Epithelial cell of esophagus (primary cell): ENCODE results near the gene NEK6.

Experiments used
- DNase-seq: peaks from one replicate; pipeline ENCODE4 v3.0.0; 2010; ENCODE audit warnings: low read depth
- H3K4me3 ChIP-seq: 2 replicates; pipeline ENCODE4 v1.5.1; 2011; ENCODE audit warnings: mild to moderate bottlenecking, low read length, control low read depth
- TF ChIP-seq, protein P1 (sequence below): IDR thresholded peaks from 2 replicates; pipeline ENCODE4 v1.5.1; 2011; ENCODE audit warnings: low read depth, mild to moderate bottlenecking, low read length, control low read depth, inconsistent platforms; ENCODE audit not compliant: insufficient read depth; ENCODE audit errors: missing control alignments

NEK6 gene

GRCh38 chr9:124359855-124360678 is 102.3 kb downstream of the NEK6 start:
- H3K4me3 ChIP-seq = no peak overlapping the region
- no peak for DNase-seq
- TF ChIP-seq, protein P1, sequence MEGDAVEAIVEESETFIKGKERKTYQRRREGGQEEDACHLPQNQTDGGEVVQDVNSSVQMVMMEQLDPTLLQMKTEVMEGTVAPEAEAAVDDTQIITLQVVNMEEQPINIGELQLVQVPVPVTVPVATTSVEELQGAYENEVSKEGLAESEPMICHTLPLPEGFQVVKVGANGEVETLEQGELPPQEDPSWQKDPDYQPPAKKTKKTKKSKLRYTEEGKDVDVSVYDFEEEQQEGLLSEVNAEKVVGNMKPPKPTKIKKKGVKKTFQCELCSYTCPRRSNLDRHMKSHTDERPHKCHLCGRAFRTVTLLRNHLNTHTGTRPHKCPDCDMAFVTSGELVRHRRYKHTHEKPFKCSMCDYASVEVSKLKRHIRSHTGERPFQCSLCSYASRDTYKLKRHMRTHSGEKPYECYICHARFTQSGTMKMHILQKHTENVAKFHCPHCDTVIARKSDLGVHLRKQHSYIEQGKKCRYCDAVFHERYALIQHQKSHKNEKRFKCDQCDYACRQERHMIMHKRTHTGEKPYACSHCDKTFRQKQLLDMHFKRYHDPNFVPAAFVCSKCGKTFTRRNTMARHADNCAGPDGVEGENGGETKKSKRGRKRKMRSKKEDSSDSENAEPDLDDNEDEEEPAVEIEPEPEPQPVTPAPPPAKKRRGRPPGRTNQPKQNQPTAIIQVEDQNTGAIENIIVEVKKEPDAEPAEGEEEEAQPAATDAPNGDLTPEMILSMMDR = no peak

DNA sequence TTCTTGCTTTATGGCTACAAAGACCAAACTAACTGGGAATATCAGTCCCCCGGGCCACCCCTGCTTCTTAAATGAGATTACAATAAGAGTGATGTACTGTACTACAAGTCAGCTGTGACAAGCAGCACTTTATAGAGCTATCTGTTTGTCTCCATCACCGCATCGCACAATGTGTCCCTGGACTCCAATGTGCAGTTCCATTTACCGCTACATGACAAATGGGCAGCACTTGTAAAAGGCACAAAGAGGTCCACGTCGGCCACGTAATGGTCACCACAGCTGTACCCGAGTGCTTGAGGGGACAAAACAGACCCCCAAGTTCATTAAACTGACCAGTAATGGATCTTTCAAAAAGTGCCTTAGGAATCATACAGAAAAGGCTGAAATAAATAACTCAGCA is 103.4 kb downstream of the NEK6 start:
- no peak overlapping the region for H3K4me3 ChIP-seq
- no peak for DNase-seq
- TF ChIP-seq, protein P1 = no peak

DNA sequence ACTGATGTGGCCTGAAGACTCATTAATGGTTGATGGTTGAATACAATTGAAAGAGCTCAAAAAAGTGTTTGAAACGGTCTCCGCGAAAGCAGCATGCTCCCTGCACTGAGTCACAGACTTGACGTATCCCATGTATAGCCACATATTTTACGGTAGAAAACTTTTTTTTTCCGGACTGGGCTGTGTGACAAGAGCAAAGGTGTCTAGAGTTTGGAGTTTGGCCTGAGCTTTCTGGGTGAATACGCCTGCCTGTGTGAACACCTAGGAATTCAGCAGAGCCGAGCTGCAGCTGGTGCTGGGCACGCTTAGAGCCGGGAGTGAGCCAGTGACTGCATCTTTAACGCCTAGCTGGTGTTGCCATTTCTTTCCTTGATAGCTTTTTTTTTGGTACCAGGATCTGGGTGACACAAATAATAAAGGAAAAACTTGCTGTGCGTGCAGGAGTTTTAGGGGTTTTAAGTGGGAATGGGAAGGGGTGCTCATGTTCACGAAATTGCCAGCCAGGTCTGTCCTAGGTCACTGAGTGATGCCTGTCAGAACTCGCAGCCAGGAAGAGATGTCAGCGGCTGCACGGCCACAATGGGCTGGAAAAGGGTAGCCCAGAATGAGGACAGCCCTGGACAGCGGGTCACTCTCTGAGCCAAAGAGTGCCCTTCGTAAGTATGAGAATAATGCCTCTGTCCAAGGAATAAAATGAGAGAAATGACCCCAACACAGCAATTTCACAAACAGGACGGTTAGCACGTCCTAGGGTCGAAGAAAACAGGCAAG is 105.8 kb downstream of the NEK6 start:
- TF ChIP-seq, protein P1 = no peak
- DNase-seq = no peak
- H3K4me3 ChIP-seq = no peak overlapping the region

- DNase-seq = no peak
- no peak overlapping the region for H3K4me3 ChIP-seq
- TF ChIP-seq, protein P1 = no peak
These were observed 106.4 kb downstream of the NEK6 start for GRCh38 chr9:124364141-124364540.

DNA sequence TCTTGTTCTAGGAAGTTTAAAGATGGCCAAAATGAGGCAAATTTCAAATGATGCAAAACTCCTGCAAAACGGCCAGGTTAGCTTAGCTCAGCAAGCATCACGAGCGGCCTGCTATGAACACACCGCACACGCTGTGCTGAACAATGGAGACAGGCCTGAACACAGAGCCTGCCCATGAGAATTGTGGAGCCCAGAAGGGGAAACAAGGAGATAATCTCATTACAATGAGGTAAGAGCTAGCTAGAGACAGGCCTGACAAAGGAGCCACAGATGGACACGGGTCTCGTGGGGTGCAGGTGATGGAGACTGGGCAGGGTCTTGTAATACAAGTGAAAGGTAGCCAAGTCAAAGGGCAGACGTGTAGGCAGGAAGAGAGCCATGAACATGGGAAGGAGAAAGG is 107.3 kb downstream of the NEK6 start:
- TF ChIP-seq, protein P1 = no peak
- no peak for DNase-seq
- H3K4me3 ChIP-seq = no peak overlapping the region

DNA sequence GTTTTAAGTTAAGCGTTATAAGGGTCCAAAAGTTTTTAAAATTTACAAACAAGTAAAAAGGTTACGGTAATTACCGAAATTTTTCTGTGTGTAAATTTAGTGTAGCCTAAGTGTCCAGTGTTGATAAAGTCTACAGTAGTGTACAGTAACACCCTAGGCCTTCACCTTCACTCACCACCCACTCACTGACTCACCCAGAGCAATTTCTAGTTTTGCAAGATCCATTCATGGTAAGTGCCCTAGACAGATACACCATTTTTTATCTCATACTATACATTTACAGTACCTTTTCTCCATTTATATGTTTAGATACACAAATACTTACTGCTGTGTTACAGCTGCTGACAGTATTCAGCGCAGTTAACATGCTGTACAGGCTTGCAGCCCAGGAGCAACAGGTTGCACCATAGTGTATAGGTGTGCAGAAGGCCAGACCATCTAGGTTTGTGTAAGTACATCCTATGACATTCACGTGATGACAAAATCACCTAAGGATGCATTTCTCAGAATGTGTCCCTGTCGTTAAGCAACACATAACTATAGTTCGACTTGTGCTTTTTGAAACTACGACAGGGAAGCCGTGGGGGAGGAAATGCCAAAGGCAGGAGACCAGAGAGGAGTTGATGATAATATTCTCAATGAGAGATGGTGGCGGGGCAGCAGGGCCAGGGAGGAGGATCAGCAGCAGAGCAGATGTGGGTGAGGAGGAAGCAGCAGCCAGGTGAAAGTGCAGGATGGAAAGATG is 108.9 kb downstream of the NEK6 start:
- peak; percentile 86 for DNase-seq
- TF ChIP-seq, protein P1 = no peak
- H3K4me3 ChIP-seq = no peak overlapping the region
